ENCODE measurements around the gene MLH1.

GRCh38 chr3:36972163-36972562, 21.2 kb upstream of the MLH1 start:
- no peak for TF ChIP-seq POLR2A (IDR thresholded peaks at IDR 0.05; ENCODE audit: low read length)
- no peak for TF ChIP-seq GATA1 (IDR thresholded peaks at IDR 0.05; ENCODE audit: low read depth, low read length)

Measured in erythroblast (primary cell).